Measurements from ENCODE around the gene PHACTR1.

The PHACTR1 gene

GRCh38 chr6:13004601-13005000 is 288.0 kb downstream of the PHACTR1 start:
- DNase-seq = no peak

- no peak for DNase-seq
Observed at GRCh38 chr6:13005994-13006393, 289.4 kb downstream of the PHACTR1 start.

- no peak for DNase-seq
Observed at GRCh38 chr6:13006578-13007300, 290.2 kb downstream of the PHACTR1 start.

- no peak for DNase-seq
Observed at GRCh38 chr6:13007744-13008143, 291.2 kb downstream of the PHACTR1 start.

- no peak for DNase-seq
Observed at GRCh38 chr6:13009031-13009430, 292.5 kb downstream of the PHACTR1 start.

GRCh38 chr6:13009461-13009860 is 292.9 kb downstream of the PHACTR1 start:
- no peak for DNase-seq

- no peak for DNase-seq
Observed at GRCh38 chr6:13011612-13012146, 295.1 kb downstream of the PHACTR1 start.

- no peak for DNase-seq
Observed at GRCh38 chr6:13012296-13012695, 295.7 kb downstream of the PHACTR1 start.

- DNase-seq = peak; percentile 5
Observed at GRCh38 chr6:13012977-13013680, 296.6 kb downstream of the PHACTR1 start.

GRCh38 chr6:13013681-13014503 is 297.3 kb downstream of the PHACTR1 start:
- no peak for DNase-seq

- no peak for DNase-seq
Observed at GRCh38 chr6:13014504-13015378, 298.2 kb downstream of the PHACTR1 start.

- no peak for DNase-seq
Observed at GRCh38 chr6:13015379-13015681, 298.8 kb downstream of the PHACTR1 start.

GRCh38 chr6:13024616-13025015 is 308.0 kb downstream of the PHACTR1 start:
- no peak for DNase-seq

- DNase-seq = no peak
Observed at GRCh38 chr6:13025893-13026499, 309.4 kb downstream of the PHACTR1 start.

- DNase-seq = no peak
Observed at GRCh38 chr6:13026557-13026956, 310.0 kb downstream of the PHACTR1 start.

- no peak for DNase-seq
Observed at GRCh38 chr6:13027207-13027606, 310.6 kb downstream of the PHACTR1 start.

- no peak for DNase-seq
Observed at GRCh38 chr6:13030396-13030795, 313.8 kb downstream of the PHACTR1 start.

- DNase-seq = no peak
Observed at GRCh38 chr6:13032566-13032965, 316.0 kb downstream of the PHACTR1 start.

- no peak for DNase-seq
Observed at GRCh38 chr6:13033145-13033544, 316.6 kb downstream of the PHACTR1 start.

- DNase-seq = no peak
Observed at GRCh38 chr6:13034316-13034715, 317.7 kb downstream of the PHACTR1 start.

GRCh38 chr6:13035606-13036005 is 319.0 kb downstream of the PHACTR1 start:
- no peak for DNase-seq

- DNase-seq = no peak
Observed at GRCh38 chr6:13038315-13038714, 321.7 kb downstream of the PHACTR1 start.
